Loucy (cell line): ENCODE results near the gene BHLHE23.

ENCODE experiments used
- CTCF ChIP-seq: fragments of 200-600 bp; sonication (generic); conservative IDR thresholded peaks from 2 replicates; pipeline ENCODE4 v1.5.1; 2014; ENCODE audit warnings: mild to moderate bottlenecking, antibody characterized with exemption, low read length
- EZH2phosphoT487 ChIP-seq: fragments of 200-600 bp; IDR thresholded peaks from 2 replicates; pipeline ENCODE4 v1.6.1; 2018; ENCODE audit warnings: antibody characterized with exemption, mild to moderate bottlenecking, moderate library complexity, borderline replicate concordance

GRCh38 chr20:63032861-63033793 is 26.4 kb upstream of the BHLHE23 start:
- TF ChIP-seq CTCF (no peak), EZH2phosphoT487 (no peak)
